H1 (cell line): ENCODE measurements around the gene CROT. TPM values are rescaled to one million over a fixed set of nuclear protein-coding genes. Genes with fewer than 3 reads are reported as not detected.

Source experiments
- CTCF ChIA-PET: fragments of 300-600 bp; sonication (Branson Sonifier 250); formaldehyde crosslinking; loops from one replicate; lab custom pipeline; 2021; ENCODE audit not compliant: partially characterized antibody; lab: Charles Lee
- POLR2A ChIA-PET: fragments of 300-600 bp; sonication (Branson Sonifier 250); formaldehyde crosslinking; loops from one replicate; lab custom pipeline; 2021; ENCODE audit warnings: inconsistent platforms; ENCODE audit not compliant: partially characterized antibody; lab: Charles Lee
- DNase-seq, 2 experiments: peaks; one replicate each; pipeline versions ENCODE4 v3.0.0 to v3.0.0-alpha.2; 2010 to 2022; ENCODE audit warnings: low spot score in 2 of 2, low read depth in 1 of 2, mixed read lengths in 1 of 2
- FAIRE-seq: peaks from 2 replicates; lab custom pipeline; 2011; peaks lifted over from hg19 to GRCh38; lab: Jason Lieb, UNC
- H2AFZ ChIP-seq: 2 replicates; pipeline ENCODE4 v1.8.1; 2012; ENCODE audit warnings: low read length, inconsistent platforms
- H2AK5ac ChIP-seq: 2 replicates; pipeline ENCODE4 v1.6.1; 2013; ENCODE audit warnings: low read depth, low read length
- H2BK120ac ChIP-seq: replicated peaks from 2 replicates; pipeline ENCODE3; 2013; ENCODE audit warnings: low read depth, low read length, inconsistent platforms
- H2BK12ac ChIP-seq: 2 replicates; pipeline ENCODE4 v1.6.1; 2013; ENCODE audit warnings: low read depth, low read length
- H2BK15ac ChIP-seq: 2 replicates; pipeline ENCODE4 v1.6.1; 2013; ENCODE audit warnings: low read length
- H2BK20ac ChIP-seq: 2 replicates; pipeline ENCODE4 v1.6.1; 2013; ENCODE audit warnings: low read length
- H2BK5ac ChIP-seq: 2 replicates; pipeline ENCODE4 v1.6.1; 2013; ENCODE audit warnings: low read depth, low read length
- H3K14ac ChIP-seq: 2 replicates; pipeline ENCODE4 v1.6.1; 2013; ENCODE audit warnings: inconsistent platforms; ENCODE audit not compliant: insufficient read length
- H3K18ac ChIP-seq: 2 replicates; pipeline ENCODE4 v1.6.1; 2013; ENCODE audit warnings: low read length; ENCODE audit errors: extremely low read depth
- H3K23ac ChIP-seq: 2 replicates; pipeline ENCODE4 v1.6.1; 2013; ENCODE audit warnings: inconsistent platforms; ENCODE audit not compliant: insufficient read length
- H3K23me2 ChIP-seq: 2 replicates; pipeline ENCODE4 v1.6.1; 2013; ENCODE audit warnings: low read depth, low read length
- H3K27ac ChIP-seq: 2 replicates; pipeline ENCODE4 v1.6.1; 2011; ENCODE audit warnings: low read depth, low read length, inconsistent platforms
- H3K27me3 ChIP-seq, 4 experiments: replicated peaks in 1 of 4; 1 replicate in 1 of 4; 2 replicates in 3 of 4; pipeline versions ENCODE4 v1.6.1 to v1.8.1; 2011 to 2013; ENCODE audit warnings: low read length in 3 of 4, mild to moderate bottlenecking in 3 of 4, inconsistent platforms in 2 of 4, mixed read lengths in 2 of 4, moderate library complexity in 1 of 4; ENCODE audit not compliant: control insufficient read depth in 3 of 4, insufficient read depth in 3 of 4; ENCODE audit errors: extremely low read depth in 1 of 4
- H3K36me3 ChIP-seq, 4 experiments: 2 replicates each; pipeline versions ENCODE4 v1.6.1 to v1.8.1; 2011 to 2013; ENCODE audit warnings: mild to moderate bottlenecking in 4 of 4, low read length in 3 of 4, moderate library complexity in 2 of 4, control low read depth in 1 of 4, inconsistent platforms in 1 of 4; ENCODE audit not compliant: insufficient read depth in 4 of 4, control insufficient read depth in 2 of 4
- H3K4ac ChIP-seq: replicated peaks from 2 replicates; pipeline ENCODE3; 2013; ENCODE audit warnings: low read length, low read depth, mixed read lengths, inconsistent platforms; ENCODE audit not compliant: insufficient read length
- H3K4me1 ChIP-seq, 4 experiments: replicated peaks in 1 of 4; 1 replicate in 1 of 4; 2 replicates in 3 of 4; pipeline versions ENCODE4 v1.6.1 to v1.8.1; 2011 to 2013; ENCODE audit warnings: low read length in 3 of 4, inconsistent platforms in 2 of 4, mixed read lengths in 1 of 4; ENCODE audit not compliant: insufficient read depth in 4 of 4, control insufficient read depth in 3 of 4
- H3K4me2 ChIP-seq, 2 experiments: 2 replicates each; pipeline versions ENCODE4 v1.6.1 to v1.8.1; 2011 to 2013; ENCODE audit warnings: low read depth in 2 of 2, low read length in 2 of 2, control low read depth in 1 of 2, inconsistent platforms in 1 of 2, mild to moderate bottlenecking in 1 of 2; ENCODE audit not compliant: insufficient read depth in 1 of 2
- H3K4me3 ChIP-seq, 4 experiments: fragments of 200-600, 300-600 bp in 1 of 4; sonication (generic), shearing (Covaris generic), sonication (Bioruptor Twin) in 1 of 4; 2 replicates each; pipeline versions ENCODE4 v1.5.1 to v1.8.1; 2011 to 2016; ENCODE audit warnings: low read length in 4 of 4, low read depth in 3 of 4, control low read depth in 2 of 4, inconsistent platforms in 2 of 4, mild to moderate bottlenecking in 2 of 4, mixed read lengths in 1 of 4, moderate library complexity in 1 of 4; ENCODE audit not compliant: insufficient read depth in 2 of 4; ENCODE audit errors: extremely low read depth in 1 of 4
- H3K56ac ChIP-seq: replicated peaks from 2 replicates; pipeline ENCODE3; 2013; ENCODE audit warnings: low read depth, mild to moderate bottlenecking, mixed read lengths, low read length, inconsistent platforms; ENCODE audit not compliant: insufficient read length
- H3K79me1 ChIP-seq: 2 replicates; pipeline ENCODE4 v1.6.1; 2013; ENCODE audit warnings: low read depth, low read length, control low read depth
- H3K79me2 ChIP-seq, 2 experiments: 2 replicates each; pipeline versions ENCODE4 v1.6.1 to v1.8.1; 2012 to 2013; ENCODE audit warnings: low read length in 2 of 2, mild to moderate bottlenecking in 2 of 2, inconsistent platforms in 1 of 2; ENCODE audit not compliant: insufficient read depth in 2 of 2, control insufficient read depth in 1 of 2
- H3K9ac ChIP-seq, 4 experiments: replicated peaks in 1 of 4; 1 replicate in 1 of 4; 2 replicates in 3 of 4; pipeline versions ENCODE4 v1.6.1 to v1.8.1; 2011 to 2013; ENCODE audit warnings: low read depth in 3 of 4, low read length in 3 of 4, control low read depth in 2 of 4, mild to moderate bottlenecking in 2 of 4, moderate library complexity in 2 of 4, inconsistent platforms in 1 of 4; ENCODE audit errors: extremely low read depth in 1 of 4
- H3K9me3 ChIP-seq, 2 experiments: 2 replicates each; pipeline versions ENCODE4 v1.6.1 to v1.8.1; 2012 to 2013; ENCODE audit warnings: mild to moderate bottlenecking in 2 of 2, moderate library complexity in 2 of 2, control low read depth in 1 of 2, inconsistent platforms in 1 of 2, low read depth in 1 of 2, low read length in 1 of 2, mixed read lengths in 1 of 2; ENCODE audit not compliant: insufficient read depth in 2 of 2
- H4K20me1 ChIP-seq, 2 experiments: replicated peaks in 1 of 2; 2 replicates each; pipeline versions ENCODE3 to v1.8.1; 2011 to 2013; ENCODE audit warnings: inconsistent platforms in 2 of 2, low read length in 2 of 2, mild to moderate bottlenecking in 1 of 2; ENCODE audit not compliant: insufficient read depth in 2 of 2, control insufficient read depth in 1 of 2
- H4K5ac ChIP-seq: 2 replicates; pipeline ENCODE4 v1.6.1; 2013; ENCODE audit warnings: low read length, low read depth, mixed read lengths, inconsistent platforms; ENCODE audit not compliant: insufficient read length
- H4K8ac ChIP-seq: 2 replicates; pipeline ENCODE4 v1.8.0; 2013; ENCODE audit warnings: mild to moderate bottlenecking, moderate library complexity, low read length, inconsistent platforms; ENCODE audit not compliant: insufficient read depth; ENCODE audit errors: extremely low read depth
- H4K91ac ChIP-seq: replicated peaks from 2 replicates; pipeline ENCODE3; 2013; ENCODE audit warnings: low read length, mixed read lengths, inconsistent platforms; ENCODE audit not compliant: insufficient read length
- CBX8 ChIP-seq: fragments of 300-800, 300-1000 bp; sonication (generic); IDR thresholded peaks from 2 replicates; pipeline ENCODE4 v1.7.1; 2016; ENCODE audit warnings: low read depth, low read length, borderline replicate concordance
- HDAC6 ChIP-seq: IDR thresholded peaks from one replicate; pipeline ENCODE4 v1.7.1; 2012; ENCODE audit warnings: low read depth, mild to moderate bottlenecking, inconsistent platforms, low read length, moderate library complexity
- KDM5A ChIP-seq: fragments of 200-600 bp; IDR thresholded peaks from 2 replicates; pipeline ENCODE4 v1.7.1; 2012; ENCODE audit warnings: mild to moderate bottlenecking, low read length, inconsistent platforms, mixed read lengths
- RFX5 ChIP-seq: IDR thresholded peaks from 2 replicates; pipeline ENCODE4 v1.6.1; 2011; ENCODE audit warnings: low read depth, low read length, improper control_type of control experiment, borderline replicate concordance
- RXRA ChIP-seq: IDR thresholded peaks from 2 replicates; pipeline ENCODE4 v1.6.1; 2011; ENCODE audit warnings: low read depth, mild to moderate bottlenecking, low read length, moderate library complexity; ENCODE audit not compliant: insufficient read depth
- TBP ChIP-seq: IDR thresholded peaks from 2 replicates; pipeline ENCODE4 v1.6.1; 2011; ENCODE audit warnings: low read depth, low read length, improper control_type of control experiment
- USF2 ChIP-seq: IDR thresholded peaks from 2 replicates; pipeline ENCODE4 v1.6.1; 2011; ENCODE audit warnings: low read length, improper control_type of control experiment
- WGBS, 2 experiments: shearing (Covaris generic) in 1 of 2; methylation state at CpG; one replicate each; pipeline versions ENCODE4 v1.1.6 to v1.1.7; 2013 to 2015; ENCODE audit warnings: low lambda C conversion rate in 2 of 2, mixed read lengths in 2 of 2, inconsistent platforms in 1 of 2, low coverage in 1 of 2, missing lambda C conversion rate in 1 of 2; ENCODE audit not compliant: insufficient replicate concordance in 2 of 2, insufficient coverage in 1 of 2, insufficient read length in 1 of 2; ENCODE audit errors: extremely low coverage in 1 of 2, missing lambda C conversion rate in 1 of 2; 5-methylcytosine and 5-hydroxymethylcytosine counted together
- polyA plus RNA-seq, 7 experiments: library from polyadenylated mRNA; depleted of rRNA in 3 of 7; stranded (reverse) in 5 of 7; unstranded in 2 of 7; fragments of >200 nt in 5 of 7; fragments of 200-250 nt in 2 of 7; gene quantifications; 1 replicate in 5 of 7; 2 replicates in 1 of 7; 4 replicates in 1 of 7; pipeline versions ENCODE4 v1.2.1 to v1.2.3, GENCODE V29; 2011 to 2013; ENCODE audit warnings: missing spikeins in 2 of 7, mixed read lengths in 2 of 7
- total RNA-seq: library from RNA; stranded (reverse); fragmentation: NEBNext Ultra II Directional; extraction: Animal tissue kit (Norgen Biotek cat#: 25700); gene quantifications from 2 replicates; pipeline ENCODE4 v1.2.1, GENCODE V29; 2021

CROT gene
- total and polyA plus RNA-seq, 2 of the 8 experiments (the other 6 are each of a cell fraction or from before 2014, with no cell fraction given): 2.2 to 5.6 TPM

- CTCF ChIA-PET: interaction anchor here (1.0 kb wide), 1 partner anchor 14 kb away, joined by 5 read pairs; no protein-coding TSS in a partner anchor
- no peak overlapping the region for H2AK5ac ChIP-seq
- no peak overlapping the region for H4K8ac ChIP-seq
- DNase-seq (no peak), FAIRE-seq (no peak)
- H3K79me2 ChIP-seq: no peaks in the 10 kb centered on the region
- H2BK12ac ChIP-seq: no peak overlapping the region
- no peak overlapping the region for H3K9ac ChIP-seq
- H3K23me2 ChIP-seq: no peaks in the 10 kb centered on the region; the same call in 1 of the 2 replicates
- H2BK5ac ChIP-seq: no peak overlapping the region
- no peak overlapping the region for H3K23ac ChIP-seq
- H4K91ac ChIP-seq: no peak overlapping the region
- H2BK15ac ChIP-seq: no peak overlapping the region
- no peak overlapping the region for H3K18ac ChIP-seq
- no peak overlapping the region for H2AFZ ChIP-seq
- no peaks in the 10 kb centered on the region for H3K4me1 ChIP-seq
- H2BK20ac ChIP-seq: no peak overlapping the region
- H3K9me3 ChIP-seq: peaks cover 6 to 8% of the 10 kb centered on the region in 2 experiments; a peak in 1 of 4 replicates
- H3K4me2 ChIP-seq: no peak overlapping the region
- peaks cover 0 to 15% (median 1%) of the 10 kb centered on the region in 4 experiments; a peak in 4 of 8 replicates for H3K36me3 ChIP-seq
- WGBS, 2 experiments: 94% methylated on average over 2 of the region's 2 CpGs; no CpG with 5 or more reads in 1 of the 2 experiments
- no peak overlapping the region for H3K14ac ChIP-seq
- H2BK120ac ChIP-seq: no peak overlapping the region
- H3K4ac ChIP-seq: no peak overlapping the region
- H3K56ac ChIP-seq: no peak overlapping the region
- no peaks in the 10 kb centered on the region for H3K79me1 ChIP-seq
- no peak overlapping the region for H4K5ac ChIP-seq
- H4K20me1 ChIP-seq: no peaks in the 10 kb centered on the region
- TF ChIP-seq TBP: no peak
- no peak for TF ChIP-seq RXRA
- no peak for TF ChIP-seq KDM5A
- no peak for TF ChIP-seq RFX5
- no peak for TF ChIP-seq USF2
- no peak for TF ChIP-seq CBX8
- TF ChIP-seq HDAC6: no peak
- H3K27ac ChIP-seq: no peak overlapping the region
- no peak overlapping the region for H3K4me3 ChIP-seq
- H3K27me3 ChIP-seq: no peaks in the 10 kb centered on the region
- POLR2A ChIA-PET: interaction anchor here (0.7 kb wide), 1 partner anchor 8 kb away, joined by 3 read pairs; no protein-coding TSS in a partner anchor
Observed at GRCh38 chr7:87361320-87361719, 15.9 kb downstream of the CROT start.
